ENCODE data around the gene UBE2QL1.

Gene UBE2QL1

DNA sequence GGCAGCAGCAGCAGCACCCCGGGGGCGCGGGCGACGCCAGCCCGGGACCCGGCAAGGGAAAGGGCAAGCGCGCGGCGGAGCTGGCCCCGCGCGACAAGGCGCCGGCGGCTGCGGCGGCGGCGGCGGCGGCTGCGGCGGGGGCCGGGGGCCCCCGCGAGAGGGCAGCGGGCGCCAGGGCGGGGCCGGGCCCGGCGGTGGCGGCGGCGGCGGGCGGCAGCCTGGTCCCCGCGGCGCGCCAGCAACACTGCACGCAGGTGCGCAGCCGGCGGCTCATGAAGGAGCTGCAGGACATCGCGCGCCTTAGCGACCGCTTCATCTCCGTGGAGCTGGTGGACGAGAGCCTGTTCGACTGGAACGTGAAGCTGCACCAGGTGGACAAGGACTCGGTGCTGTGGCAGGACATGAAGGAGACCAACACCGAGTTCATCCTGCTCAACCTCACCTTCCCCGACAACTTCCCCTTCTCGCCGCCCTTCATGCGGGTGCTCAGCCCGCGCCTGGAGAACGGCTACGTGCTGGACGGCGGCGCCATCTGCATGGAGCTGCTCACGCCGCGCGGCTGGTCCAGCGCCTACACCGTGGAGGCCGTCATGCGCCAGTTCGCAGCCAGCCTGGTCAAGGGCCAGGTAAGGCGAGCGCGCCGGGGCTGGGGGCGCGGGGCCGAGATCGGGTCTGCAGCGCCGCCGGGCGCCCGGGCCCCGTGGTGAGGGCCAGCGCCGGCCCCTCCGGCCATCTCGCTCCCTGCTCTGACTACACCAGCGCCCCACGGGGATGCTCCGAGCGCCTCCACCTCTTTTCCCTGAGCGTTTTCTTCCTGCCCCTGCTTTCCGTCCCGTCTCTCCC, at the start of gene UBE2QL1:
Gene UBE2QL1, plus strand, starts transcription at position 238 of the 843 bp plus-strand sequence. Its CDS starts 35 bp downstream, at position 273.
- no peak for DNase-seq (ENCODE audit: low read depth, low spot score)

DNA sequence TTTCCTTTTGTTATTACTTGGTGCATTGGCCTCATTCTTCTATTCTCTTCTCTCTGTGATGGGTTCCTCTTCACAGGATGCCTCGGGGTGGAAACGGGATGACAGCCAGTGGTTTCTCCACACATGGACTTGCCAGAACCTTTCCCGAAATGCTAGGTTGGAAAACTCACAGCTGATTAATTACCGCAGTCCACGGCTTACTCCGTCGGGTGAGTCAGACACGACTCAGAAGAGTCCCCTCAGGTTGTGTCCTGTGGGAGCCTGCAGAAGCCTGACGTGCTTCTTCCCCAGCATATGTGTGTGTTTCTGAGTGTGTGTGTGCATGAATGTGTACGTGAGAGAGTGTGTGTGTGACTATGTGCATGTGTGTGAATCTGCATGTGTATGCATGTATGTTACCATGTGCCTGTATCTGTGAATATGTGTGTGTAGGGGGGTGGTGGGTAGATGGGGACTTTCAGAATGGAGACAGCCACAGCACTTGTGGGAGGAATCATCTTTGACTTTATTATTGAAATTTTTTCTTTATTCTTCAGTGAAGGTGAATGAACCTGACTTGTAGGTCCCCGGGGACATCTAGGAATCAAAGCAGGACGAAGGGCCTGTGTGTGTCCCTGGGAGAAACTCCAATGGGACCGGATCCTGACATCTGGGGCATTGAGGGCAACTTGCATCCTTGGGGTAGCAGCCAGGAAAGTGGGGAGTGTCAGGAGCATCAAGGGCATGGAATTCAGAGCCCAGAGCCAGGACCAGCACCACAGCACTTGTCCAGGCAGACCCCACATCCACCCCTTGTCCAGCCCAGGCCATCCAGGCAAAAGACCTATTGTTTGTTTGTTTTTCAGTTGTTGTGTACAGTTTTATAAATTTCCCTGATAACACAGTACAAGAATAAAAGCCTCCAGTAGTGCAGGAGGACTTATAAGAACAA, 48.4 kb upstream of the UBE2QL1 start:
- no peak for DNase-seq (ENCODE audit: low read depth, low spot score)

DNA sequence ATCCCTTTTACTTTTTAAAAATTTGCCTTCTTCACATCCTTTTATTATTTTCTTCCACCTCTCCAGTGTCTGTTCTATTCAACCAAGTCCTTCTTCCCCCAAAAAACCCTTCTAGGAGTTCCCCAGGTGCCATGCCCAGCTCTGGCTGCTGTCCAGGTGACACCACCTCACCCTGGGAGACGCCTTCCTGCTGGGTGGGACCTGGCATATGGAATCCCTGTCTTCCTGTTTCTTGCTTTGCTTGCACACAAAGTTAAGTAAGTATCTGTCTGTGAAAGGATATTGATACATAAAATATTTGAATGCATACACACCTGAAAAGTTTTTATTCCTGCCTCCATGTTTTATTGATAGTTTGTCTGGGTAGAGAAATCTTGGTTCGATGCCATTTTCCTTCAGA, 47.2 kb upstream of the UBE2QL1 start:
- DNase-seq (ENCODE audit: low read depth, low spot score), result no peak

DNA sequence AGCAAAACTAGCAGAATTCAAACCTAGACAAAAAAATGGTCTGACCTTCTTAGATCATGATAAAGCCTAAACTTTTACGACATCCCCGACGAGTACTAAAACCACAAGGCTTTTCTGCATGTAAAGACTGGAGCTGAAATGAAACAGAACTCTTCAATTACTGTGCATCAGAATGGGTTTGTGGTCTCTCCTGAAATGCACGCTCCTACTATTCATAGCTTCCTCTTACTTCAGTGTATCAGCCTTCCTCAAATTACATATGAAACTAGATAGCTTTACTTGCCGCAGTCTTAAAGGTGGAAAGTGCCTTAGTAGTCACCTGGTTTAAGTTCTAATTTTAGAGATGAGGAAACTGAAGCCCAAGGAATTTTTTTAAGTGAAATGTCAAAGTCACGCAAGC, 45.7 kb upstream of the UBE2QL1 start:
- DNase-seq (ENCODE audit: low read depth, low spot score), result no peak

- no peak for DNase-seq (ENCODE audit: low read depth, low spot score)
Measured at GRCh38 chr5:6403416-6403815, 45.2 kb upstream of the UBE2QL1 start.

DNA sequence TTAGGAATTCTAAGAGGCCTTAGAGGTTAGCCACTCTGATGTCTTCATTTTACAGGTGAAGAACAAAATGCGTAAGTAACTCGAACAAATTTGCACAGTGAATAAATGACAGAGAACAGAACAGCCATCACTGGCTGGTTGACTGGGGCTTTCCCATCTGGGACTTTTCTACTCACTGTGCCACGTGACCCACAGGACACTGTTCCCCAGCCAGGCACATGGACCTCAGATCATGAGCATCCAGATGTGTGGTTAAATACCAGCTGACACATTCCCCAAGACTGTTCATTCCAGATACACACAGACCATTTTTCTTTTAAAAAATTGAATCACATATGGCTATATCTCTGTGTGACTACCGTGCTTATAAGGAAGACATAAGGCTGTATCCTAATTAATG, 44.5 kb upstream of the UBE2QL1 start:
- no peak for DNase-seq (ENCODE audit: low read depth, low spot score)

DNA sequence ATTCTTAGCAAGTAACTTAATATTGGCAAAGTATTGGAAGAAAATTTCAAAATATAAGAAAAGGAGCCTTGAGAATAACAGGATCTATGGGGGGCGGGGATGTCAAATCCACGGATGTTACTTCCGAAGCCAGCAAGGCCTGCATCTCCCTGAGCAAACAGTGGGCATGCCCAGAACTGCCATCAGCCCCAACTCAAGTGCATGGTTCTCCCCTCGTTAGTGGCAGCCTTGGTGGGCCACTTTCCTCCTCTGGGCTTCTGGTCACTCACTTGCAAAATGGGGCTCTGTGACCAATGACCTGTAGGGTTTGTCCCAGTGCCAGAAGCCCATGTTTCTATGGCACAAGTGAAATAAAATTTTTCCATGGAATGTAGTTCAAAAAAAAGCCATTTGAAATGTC, 43.1 kb upstream of the UBE2QL1 start:
- DNase-seq (ENCODE audit: low read depth, low spot score), result no peak

GRCh38 chr5:6407558-6408259, 41.0 kb upstream of the UBE2QL1 start:
- DNase-seq (ENCODE audit: low read depth, low spot score), result no peak

GRCh38 chr5:6408260-6408596, 40.4 kb upstream of the UBE2QL1 start:
- DNase-seq (ENCODE audit: low read depth, low spot score), result no peak

GRCh38 chr5:6408627-6409446, 39.8 kb upstream of the UBE2QL1 start:
- no peak for DNase-seq (ENCODE audit: low read depth, low spot score)

DNA sequence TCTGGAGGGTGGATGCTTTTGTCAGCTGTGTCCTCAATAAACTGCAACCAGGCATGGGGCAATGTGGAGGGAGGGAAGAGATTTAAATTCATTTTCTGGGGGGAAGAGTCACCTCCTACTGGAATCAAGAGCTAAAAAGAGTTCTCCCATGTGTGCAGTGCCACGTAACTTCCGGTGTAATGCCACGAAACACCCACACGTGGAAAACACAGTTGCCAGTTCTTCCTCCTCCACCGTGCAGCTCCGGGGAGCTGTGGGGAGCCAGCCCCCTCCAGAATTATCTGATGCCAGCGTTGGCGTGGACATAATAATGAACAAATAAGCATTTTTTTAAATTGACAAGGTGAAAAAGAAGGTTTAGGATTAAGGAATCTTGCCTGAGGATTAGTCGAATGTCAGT, 38.2 kb upstream of the UBE2QL1 start:
- no peak for DNase-seq (ENCODE audit: low read depth, low spot score)

GRCh38 chr5:6411141-6411540, 37.5 kb upstream of the UBE2QL1 start:
- no peak for DNase-seq (ENCODE audit: low read depth, low spot score)

GRCh38 chr5:6412811-6413210, 35.8 kb upstream of the UBE2QL1 start:
- no peak for DNase-seq (ENCODE audit: low read depth, low spot score)

GRCh38 chr5:6417657-6418056, 31.0 kb upstream of the UBE2QL1 start:
- no peak for DNase-seq (ENCODE audit: low read depth, low spot score)

GRCh38 chr5:6418679-6419276, 29.9 kb upstream of the UBE2QL1 start:
- no peak for DNase-seq (ENCODE audit: low read depth, low spot score)

DNA sequence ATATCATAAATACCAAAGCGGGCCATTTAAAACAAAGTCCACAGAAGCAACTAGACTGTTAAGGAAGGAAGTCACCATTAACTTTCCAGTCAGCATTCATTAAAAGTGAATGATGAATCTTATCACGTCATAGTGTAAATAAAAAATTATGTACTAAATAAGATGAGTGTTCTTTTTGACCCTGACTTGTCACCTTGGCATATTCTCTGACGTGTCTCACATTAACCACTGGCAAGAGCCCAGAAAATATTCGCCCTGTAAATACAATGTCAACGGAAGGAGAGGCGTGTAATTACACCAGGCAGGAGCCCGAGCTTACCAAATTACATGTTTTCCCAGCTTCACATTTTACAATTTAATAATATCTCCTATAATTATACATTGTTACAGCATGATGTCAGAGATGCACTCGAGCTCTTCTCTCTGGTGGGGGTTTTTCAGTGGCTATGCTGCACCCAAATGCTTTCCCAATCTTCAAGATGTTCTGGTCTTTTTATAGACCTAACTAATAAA, 29.3 kb upstream of the UBE2QL1 start:
- DNase-seq (ENCODE audit: low read depth, low spot score), result no peak

DNA sequence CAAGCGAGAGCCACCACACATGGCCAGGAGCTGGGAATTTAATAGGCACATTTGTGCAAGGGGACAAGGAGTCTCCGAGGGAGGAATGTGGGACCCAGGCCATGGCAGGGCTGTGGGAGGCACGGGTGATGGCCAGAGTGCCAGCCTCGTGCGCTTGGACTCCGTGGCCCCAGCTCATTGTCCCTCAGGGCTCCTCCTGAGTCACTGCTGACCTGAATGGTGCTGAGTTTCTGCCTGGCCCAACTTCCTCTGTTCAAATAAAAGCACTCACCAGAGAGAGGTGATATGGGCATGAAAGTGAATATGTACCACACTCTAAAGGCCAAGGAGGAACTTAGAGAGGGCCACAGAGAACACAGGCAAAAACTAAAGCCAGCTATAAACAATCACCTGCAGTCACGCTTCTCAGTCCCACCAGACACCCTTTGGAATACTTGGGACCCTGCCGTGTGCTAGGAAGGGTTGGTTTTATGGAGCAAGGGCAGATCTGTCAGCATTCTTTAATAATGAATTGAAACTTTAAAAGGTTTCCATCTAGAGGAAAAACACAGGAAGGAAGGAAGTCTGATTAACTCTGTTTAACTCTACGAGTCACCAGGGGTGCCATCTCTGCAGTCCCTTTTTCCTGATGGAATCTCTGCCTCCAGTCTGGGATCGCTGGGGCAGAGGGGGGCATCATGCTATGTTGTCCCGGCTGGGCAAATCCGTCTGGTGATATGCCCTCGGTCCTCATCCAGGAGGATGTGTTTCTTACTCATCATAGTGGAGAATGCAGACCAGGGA, 25.1 kb upstream of the UBE2QL1 start:
- DNase-seq (ENCODE audit: low read depth, low spot score), result no peak

DNA sequence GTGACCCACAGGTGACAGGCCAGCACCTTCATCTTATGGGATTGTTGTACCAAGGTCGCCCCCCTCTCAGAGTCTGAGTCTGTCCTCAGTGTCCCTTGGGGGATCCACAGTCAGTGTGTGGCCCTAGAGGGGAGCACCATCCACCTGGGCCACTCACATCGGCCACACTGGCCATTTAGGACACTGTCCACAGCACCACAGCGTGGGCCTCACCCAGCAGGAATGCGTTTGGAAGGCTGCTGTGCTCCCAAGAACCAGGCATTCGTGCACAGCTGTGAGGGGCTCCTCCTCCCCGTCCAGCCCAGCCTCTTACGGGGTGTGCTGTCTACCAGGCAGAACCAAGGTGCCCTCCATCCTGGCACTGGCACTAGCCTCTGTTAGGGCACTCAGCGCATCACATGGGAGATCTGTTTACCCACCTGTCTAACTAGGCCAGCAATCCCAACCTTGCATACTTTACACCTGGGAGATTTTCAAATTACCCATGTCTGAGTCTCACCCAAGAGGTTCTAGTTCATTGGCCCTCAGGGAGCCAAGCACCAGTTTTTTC, 24.5 kb upstream of the UBE2QL1 start:
- no peak for DNase-seq (ENCODE audit: low read depth, low spot score)

- DNase-seq (ENCODE audit: low read depth, low spot score), result no peak
Measured at GRCh38 chr5:6424700-6425099, 24.0 kb upstream of the UBE2QL1 start.

DNA sequence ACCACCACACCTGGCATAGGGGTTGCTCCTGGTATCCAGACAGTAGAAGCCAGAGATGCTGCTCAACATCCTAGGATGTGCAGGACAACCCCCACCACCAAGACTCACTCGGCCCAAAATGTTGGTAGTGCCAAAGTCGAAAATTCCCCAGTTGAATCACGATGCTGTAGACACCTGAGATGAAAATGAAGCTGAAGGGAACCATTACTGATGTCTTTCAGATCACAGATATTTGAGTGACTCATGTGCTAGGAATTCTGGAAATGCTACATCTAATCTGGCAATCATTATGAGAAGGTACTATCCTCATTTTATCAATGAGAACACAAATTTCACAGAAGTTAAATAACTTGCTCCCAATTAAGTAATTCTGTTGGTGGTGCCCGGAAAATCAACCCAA, 21.0 kb upstream of the UBE2QL1 start:
- DNase-seq (ENCODE audit: low read depth, low spot score), result no peak
